Spinal cord (tissue), 10 donors: Measurements from ENCODE around the gene P2RY8. TPM values are rescaled to one million over a fixed set of nuclear protein-coding genes. Genes with fewer than 3 reads are reported as not detected.

Source experiments
- DNase-seq, 6 donors: peaks; one replicate each; pipeline versions ENCODE4 v3.0.0 to v3.0.0-alpha.2; 2013 to 2015; ENCODE audit warnings: low spot score in 6 of 6, low read depth in 4 of 6
- H3K27ac ChIP-seq: one replicate; pipeline ENCODE4 v1.5.1; 2013; ENCODE audit warnings: low read depth, low read length, control low read depth
- H3K27me3 ChIP-seq: one replicate; pipeline ENCODE4 v1.6.1; 2013; ENCODE audit warnings: low read length; ENCODE audit not compliant: control insufficient read depth, insufficient read depth
- H3K36me3 ChIP-seq: one replicate; pipeline ENCODE4 v1.6.1; 2013; ENCODE audit warnings: low read length; ENCODE audit not compliant: control insufficient read depth, insufficient read depth
- H3K4me1 ChIP-seq: one replicate; pipeline ENCODE4 v1.6.1; 2013; ENCODE audit warnings: low read length; ENCODE audit not compliant: control insufficient read depth, insufficient read depth
- H3K4me3 ChIP-seq: one replicate; pipeline ENCODE4 v1.5.1; 2013; ENCODE audit warnings: low read depth, low read length, control low read depth
- H3K9me3 ChIP-seq: one replicate; pipeline ENCODE4 v1.6.1; 2013; ENCODE audit warnings: low read length; ENCODE audit not compliant: control insufficient read depth, insufficient read depth
- WGBS: methylation state at CpG from one replicate; pipeline ENCODE4 v1.1.5; 2013; ENCODE audit warnings: missing lambda C conversion rate; ENCODE audit not compliant: insufficient coverage; 5-methylcytosine and 5-hydroxymethylcytosine counted together
- polyA plus RNA-seq, 2 donors: library from polyadenylated mRNA; unstranded; fragments of 120-200 nt; gene quantifications; one replicate each; pipeline ENCODE4 v1.2.1, GENCODE V29; 2013; ENCODE audit not compliant: insufficient read length in 2 of 2
- total RNA-seq, 2 donors: library from RNA; depleted of rRNA in 1 of 2; stranded (reverse); fragments of 120-200 nt in 1 of 2; fragments of >200 nt in 1 of 2; gene quantifications; one replicate each; pipeline versions ENCODE4 v1.2.3 to v1.2.4, GENCODE V29; 2013 to 2014
- donor health status: healthy.

Gene P2RY8
- total and polyA plus RNA-seq, 4 donors = 0.10 to 1.5 (median 0.34) TPM

- Histone ChIP-seq H3K36me3 (no peaks in the 10 kb centered on the region), H3K27ac (no peak overlapping the region), H3K9me3 (no peaks in the 10 kb centered on the region), H3K4me3 (no peak overlapping the region), H3K27me3 (no peaks in the 10 kb centered on the region), H3K4me1 (peaks cover 21% of the 10 kb centered on the region)
- 84% methylated on average over 3 of the region's 3 CpGs for WGBS
- DNase-seq = no peak
These were observed 81.1 kb downstream of the P2RY8 start for GRCh38 chrX:1455948-1456280.

DNA sequence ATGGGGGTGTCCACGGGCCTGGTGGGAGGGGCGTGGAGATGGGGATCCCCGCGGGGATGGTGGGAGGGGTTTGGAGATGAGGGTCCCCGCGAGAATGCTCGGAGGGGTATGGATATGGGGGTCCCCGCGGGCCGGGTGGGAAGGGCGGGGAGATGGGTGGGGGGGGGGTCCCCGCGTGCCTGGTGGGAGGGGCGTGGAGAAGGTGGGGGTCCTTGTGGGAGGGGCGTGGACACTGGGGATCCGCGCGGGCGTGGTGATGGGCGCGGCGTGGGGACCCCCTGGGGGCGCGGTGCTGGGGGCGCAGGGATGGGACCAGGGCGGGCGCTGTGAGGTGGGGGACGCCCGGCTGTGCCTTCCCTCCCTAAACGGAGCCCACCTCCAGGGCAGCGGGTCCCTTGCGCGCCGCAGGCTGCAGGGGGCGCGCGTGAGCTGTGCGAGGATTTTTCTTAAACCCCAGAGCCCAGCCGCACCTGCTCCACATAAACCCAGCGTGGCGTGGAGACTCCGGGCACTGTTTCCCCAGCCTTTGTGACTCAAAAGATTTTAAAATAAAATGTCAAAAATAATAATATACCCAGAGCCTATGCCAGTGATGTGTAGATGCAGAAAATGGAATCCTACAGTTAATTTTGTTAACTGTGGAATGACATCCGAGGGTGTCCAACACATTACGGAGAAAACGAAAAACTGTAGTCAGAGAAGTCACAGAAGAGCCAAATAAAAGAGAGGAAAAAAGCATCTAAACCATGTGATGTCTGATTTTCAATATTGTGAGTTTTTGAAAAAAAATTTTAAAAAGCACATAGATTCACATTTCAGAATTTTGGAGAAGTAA lies 82.8 kb downstream of the P2RY8 start:
- no peaks in the 10 kb centered on the region for H3K36me3 ChIP-seq
- 3% methylated on average over 32 of the region's 45 CpGs for WGBS
- H3K9me3 ChIP-seq = no peaks in the 10 kb centered on the region
- peak; percentile 65 to 91 (median 68) for DNase-seq
- H3K27ac ChIP-seq = no peak overlapping the region
- H3K27me3 ChIP-seq = no peaks in the 10 kb centered on the region
- H3K4me3 ChIP-seq = no peak overlapping the region
- peaks cover 24% of the 10 kb centered on the region for H3K4me1 ChIP-seq

- Histone ChIP-seq H3K36me3 (no peaks in the 10 kb centered on the region), H3K27me3 (no peaks in the 10 kb centered on the region), H3K4me3 (peak overlapping the region; percentile 59), H3K4me1 (peaks cover 24% of the 10 kb centered on the region), H3K27ac (peak overlapping the region; percentile 78), H3K9me3 (no peaks in the 10 kb centered on the region)
- under 1% methylated on average over 23 of the region's 34 CpGs for WGBS
- peak in 1 of 6 donors; percentile 7 for DNase-seq
These were observed 83.6 kb downstream of the P2RY8 start for GRCh38 chrX:1453395-1453783.

GRCh38 chrX:1452516-1453394 lies 84.2 kb downstream of the P2RY8 start, which contains the start of gene ASMTL:
TSS of gene ASMTL (minus strand) at chrX:1452909. CDS start at chrX:1452840, 69 bp downstream.
- WGBS = 0% methylated on average over 69 of the region's 76 CpGs
- Histone ChIP-seq H3K27me3 (no peaks in the 10 kb centered on the region), H3K9me3 (no peaks in the 10 kb centered on the region), H3K4me1 (peaks cover 24% of the 10 kb centered on the region), H3K36me3 (no peaks in the 10 kb centered on the region), H3K27ac (peak within 1 kb of the TSS; percentile 78), H3K4me3 (peak within 1 kb of the TSS; percentile 81)
- peak; percentile 94 to 99 (median 98) for DNase-seq

DNA sequence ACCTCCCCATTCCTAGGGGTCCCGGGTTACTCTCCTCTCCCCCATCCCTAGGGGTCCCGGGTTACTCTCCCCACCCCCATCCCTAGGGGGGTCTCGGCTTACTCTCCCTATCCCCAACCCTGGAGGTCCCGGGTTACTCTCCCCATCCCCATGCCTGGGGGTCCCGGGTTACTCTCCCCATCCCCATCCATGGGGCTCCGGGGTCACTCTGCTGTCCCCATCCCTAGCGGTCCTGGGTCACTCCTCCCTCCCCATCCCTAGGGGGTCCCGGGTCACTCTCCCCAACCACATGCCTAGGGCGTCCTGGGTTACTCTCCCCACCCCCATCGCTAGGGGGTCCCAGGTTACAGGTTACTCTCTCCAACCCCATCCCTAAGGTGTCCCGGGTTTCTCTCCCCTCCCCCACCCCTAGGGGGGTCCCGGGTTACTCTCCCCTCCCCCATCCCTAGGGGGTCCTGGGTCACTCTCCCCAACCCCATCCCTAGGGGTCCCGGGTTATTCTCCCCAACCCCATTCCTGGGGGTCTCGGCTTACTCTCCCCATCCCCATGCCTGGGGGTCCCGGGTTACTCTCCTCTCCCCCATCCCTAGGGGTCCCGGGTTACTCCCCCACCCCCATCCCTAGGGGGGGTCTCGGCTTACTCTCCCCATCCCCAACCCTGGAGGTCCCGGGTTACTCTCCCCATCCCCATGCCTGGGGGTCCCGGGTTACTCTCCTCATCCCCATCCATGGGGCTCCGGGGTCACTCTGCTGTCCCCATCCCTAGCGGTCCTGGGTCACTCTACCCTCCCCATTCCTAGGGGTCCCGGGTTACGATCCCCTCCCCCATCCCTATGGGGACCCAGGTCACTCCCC lies 85.1 kb downstream of the P2RY8 start:
- peak overlapping the region; percentile 81 for H3K4me3 ChIP-seq
- H3K27me3 ChIP-seq = no peaks in the 10 kb centered on the region
- H3K4me1 ChIP-seq = peaks cover 24% of the 10 kb centered on the region
- no peak for DNase-seq
- H3K36me3 ChIP-seq = no peaks in the 10 kb centered on the region
- 31% methylated on average over 21 of the region's 23 CpGs for WGBS
- no peak overlapping the region for H3K27ac ChIP-seq
- no peaks in the 10 kb centered on the region for H3K9me3 ChIP-seq

- H3K4me3 ChIP-seq = no peak overlapping the region
- peaks cover 24% of the 10 kb centered on the region for H3K4me1 ChIP-seq
- H3K36me3 ChIP-seq = no peaks in the 10 kb centered on the region
- DNase-seq = no peak
- 94% methylated on average over 6 of the region's 6 CpGs for WGBS
- no peaks in the 10 kb centered on the region for H3K27me3 ChIP-seq
- H3K9me3 ChIP-seq = no peaks in the 10 kb centered on the region
- no peak overlapping the region for H3K27ac ChIP-seq
These were observed 85.7 kb downstream of the P2RY8 start for GRCh38 chrX:1451251-1451660.

DNA sequence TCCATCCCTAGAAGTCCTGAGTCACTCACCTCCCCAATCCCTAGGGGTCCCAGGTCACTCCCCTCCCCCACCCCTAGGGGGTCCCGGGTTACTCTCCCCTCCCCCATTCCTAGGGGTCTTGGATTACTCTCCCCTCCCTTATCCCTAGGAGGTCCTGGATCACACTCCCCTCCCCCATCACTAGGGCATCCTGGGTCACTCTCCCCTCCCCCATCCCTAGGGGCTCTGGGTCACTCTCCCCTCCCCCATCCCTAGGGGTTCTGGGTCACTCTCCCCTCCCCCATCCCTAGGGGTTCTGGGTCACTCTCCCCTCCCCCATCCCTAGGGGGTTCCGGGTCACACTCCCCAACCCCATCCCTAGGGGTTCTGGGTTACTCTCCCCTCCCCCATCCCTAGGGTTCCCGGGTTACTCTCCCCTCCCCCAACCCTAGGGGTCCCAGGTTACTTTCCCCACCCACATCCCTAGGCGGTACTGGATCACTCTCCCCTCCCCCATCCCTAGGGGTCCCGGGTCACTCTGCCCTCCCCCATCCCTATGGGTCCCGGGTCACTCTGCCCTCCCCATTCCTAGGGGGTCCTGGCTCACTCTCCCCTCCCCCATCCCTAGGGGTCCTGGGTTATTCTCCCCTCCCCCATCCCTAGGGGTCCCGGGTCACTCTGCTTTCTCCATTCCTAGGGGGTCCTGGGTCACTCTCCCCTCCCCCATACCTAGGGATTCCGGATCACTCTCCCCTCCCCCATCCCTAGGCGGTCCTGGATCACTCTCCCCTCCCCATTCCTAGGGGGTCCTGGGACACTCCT lies 86.4 kb downstream of the P2RY8 start:
- peaks cover 24% of the 10 kb centered on the region for H3K4me1 ChIP-seq
- 76% methylated on average over 6 of the region's 9 CpGs for WGBS
- no peak overlapping the region for H3K4me3 ChIP-seq
- H3K9me3 ChIP-seq = peaks cover 2% of the 10 kb centered on the region
- H3K27me3 ChIP-seq = no peaks in the 10 kb centered on the region
- DNase-seq = no peak
- no peak overlapping the region for H3K27ac ChIP-seq
- no peaks in the 10 kb centered on the region for H3K36me3 ChIP-seq

DNA sequence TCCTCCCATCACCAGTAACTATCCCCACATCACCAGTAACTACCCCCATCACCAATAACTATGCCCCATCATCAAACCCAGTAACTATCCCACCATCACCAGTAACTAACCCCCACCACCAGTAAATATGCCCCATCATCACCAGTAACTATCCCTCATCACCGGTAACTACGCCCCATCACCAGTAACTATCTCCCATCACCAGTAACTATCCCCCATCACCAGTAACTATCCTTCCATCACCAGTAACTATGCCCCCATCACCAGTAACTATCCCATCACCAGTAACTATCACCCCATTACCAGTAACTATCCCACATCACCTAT lies 87.2 kb downstream of the P2RY8 start:
- peaks cover 2% of the 10 kb centered on the region for H3K9me3 ChIP-seq
- no peaks in the 10 kb centered on the region for H3K36me3 ChIP-seq
- DNase-seq = no peak
- H3K4me1 ChIP-seq = peaks cover 24% of the 10 kb centered on the region
- 100% methylated on average over 2 of the region's 2 CpGs for WGBS
- H3K4me3 ChIP-seq = no peak overlapping the region
- no peak overlapping the region for H3K27ac ChIP-seq
- no peaks in the 10 kb centered on the region for H3K27me3 ChIP-seq
